HepG2 (cell line): Measurements from ENCODE around the gene SH3PXD2A. TPM values are rescaled to one million over a fixed set of nuclear protein-coding genes. Genes with fewer than 3 reads are reported as not detected.

Source experiments
- ATAC-seq: fragments of 200-7000 bp; cut with Tn5 transposase; 3 replicates; pipeline ENCODE4 v1.9.1; 2020; ENCODE audit warnings: mild to moderate bottlenecking, moderate library complexity
- BruUV-seq: library from RNA; stranded (reverse); fragments of 400-500 nt; replicated peaks from 2 replicates; lab custom pipeline; 2021; lab: Mats Ljungman, UMichigan
- CTCF ChIA-PET: fragments of 300-600 bp; formaldehyde crosslinking; extraction: SDS; loops from one replicate; lab custom pipeline; 2021; ENCODE audit warnings: low total read pairs, inconsistent platforms, low intra/inter-chr PET ratio; lab: Yijun Ruan, JAX
- POLR2A ChIA-PET: fragments of 350-600 bp; sonication (Branson Sonifier 250); formaldehyde crosslinking; loops from one replicate; lab custom pipeline; 2020; ENCODE audit warnings: antibody characterized with exemption, inconsistent platforms; lab: Yijun Ruan, JAX
- DNase-seq: peaks from one replicate; pipeline ENCODE4 v3.0.0-alpha.2; 2015; ENCODE audit warnings: low spot score
- FAIRE-seq: peaks from 3 replicates; lab custom pipeline; 2011; peaks lifted over from hg19 to GRCh38; lab: Jason Lieb, UNC
- H2AFZ ChIP-seq: one replicate; pipeline ENCODE4 v1.6.1; 2011; ENCODE audit warnings: low read length, inconsistent platforms
- H3K27ac ChIP-seq: fragments of 300-600 bp; 3 replicates; pipeline ENCODE4 v1.8.0; 2011; ENCODE audit warnings: mixed run types, mild to moderate bottlenecking, mixed read lengths, low read length, inconsistent platforms; ENCODE audit not compliant: insufficient read depth; ENCODE audit errors: extremely low read length
- H3K27me3 ChIP-seq, 2 experiments: fragments of 200-600 bp in 1 of 2; 2 replicates in 1 of 2; 3 replicates in 1 of 2; pipeline versions ENCODE4 v1.6.0 to v1.8.0; 2011; ENCODE audit warnings: low read length in 2 of 2, mild to moderate bottlenecking in 2 of 2, moderate library complexity in 2 of 2, inconsistent platforms in 1 of 2; ENCODE audit not compliant: insufficient read depth in 2 of 2, control insufficient read depth in 1 of 2
- H3K36me3 ChIP-seq, 2 experiments: fragments of 200-600 bp in 1 of 2; replicated peaks in 1 of 2; 2 replicates in 1 of 2; 3 replicates in 1 of 2; pipeline versions ENCODE4 v1.5.1 to v1.8.0; 2011; ENCODE audit warnings: low read length in 2 of 2, inconsistent platforms in 1 of 2; ENCODE audit not compliant: insufficient read depth in 2 of 2, control insufficient read depth in 1 of 2
- H3K4me1 ChIP-seq: 2 replicates; pipeline ENCODE4 v1.5.1; 2012; ENCODE audit warnings: low read length, inconsistent platforms; ENCODE audit not compliant: insufficient read depth
- H3K4me2 ChIP-seq: 2 replicates; pipeline ENCODE4 v1.6.0; 2011; ENCODE audit warnings: low read depth, low read length, inconsistent platforms
- H3K4me3 ChIP-seq, 3 experiments: fragments of 200-600 bp in 1 of 3; sonication (generic), shearing (Covaris generic) in 1 of 3; replicated peaks in 1 of 3; 2 replicates each; pipeline ENCODE4 v1.5.1; 2011 to 2016; ENCODE audit warnings: low read length in 3 of 3, inconsistent platforms in 2 of 3, low read depth in 2 of 3, mild to moderate bottlenecking in 2 of 3, control low read depth in 1 of 3, mixed read lengths in 1 of 3; ENCODE audit not compliant: insufficient read depth in 1 of 3
- H3K79me2 ChIP-seq: one replicate; pipeline ENCODE4 v1.6.1; 2011; ENCODE audit warnings: low read length, inconsistent platforms; ENCODE audit not compliant: insufficient read depth
- H3K9ac ChIP-seq: 2 replicates; pipeline ENCODE4 v1.6.0; 2011; ENCODE audit warnings: mild to moderate bottlenecking, low read depth, low read length, inconsistent platforms; ENCODE audit not compliant: insufficient read depth
- H3K9me3 ChIP-seq: 2 replicates; pipeline ENCODE4 v1.5.1; 2012; ENCODE audit warnings: mild to moderate bottlenecking, low read length
- H4K20me1 ChIP-seq: 2 replicates; pipeline ENCODE4 v1.6.0; 2011; ENCODE audit warnings: inconsistent platforms, mild to moderate bottlenecking, low read length, moderate library complexity; ENCODE audit not compliant: insufficient read depth
- PHF21A ChIP-seq: sonication (generic); formaldehyde crosslinking; IDR thresholded peaks from 2 replicates; pipeline ENCODE4 v1.5.0; 2020; ENCODE audit warnings: mild to moderate bottlenecking, missing genetic modification reagents
- POLR2AphosphoS5 ChIP-seq: IDR thresholded peaks from 2 replicates; pipeline ENCODE4 v1.6.1; 2012; ENCODE audit warnings: low read depth, low read length
- RCOR2 ChIP-seq: IDR thresholded peaks from 2 replicates; pipeline ENCODE4 v1.6.1; 2016; ENCODE audit warnings: missing biosample characterization, missing genetic modification reagents
- WIZ ChIP-seq: sonication (generic); formaldehyde crosslinking; IDR thresholded peaks from 2 replicates; pipeline ENCODE4 v1.5.1; 2020; ENCODE audit warnings: mild to moderate bottlenecking, missing genetic modification reagents
- ZBTB40 ChIP-seq, 2 experiments: fragments of 450-650 bp in 1 of 2; sonication (generic) in 1 of 2; formaldehyde crosslinking in 1 of 2; IDR thresholded peaks; 2 replicates each; pipeline versions ENCODE4 v1.6.1 to v1.8.0; 2016 to 2022; ENCODE audit warnings: antibody characterized with exemption in 1 of 2, mild to moderate bottlenecking in 1 of 2, missing genetic modification reagents in 1 of 2
- ZNF460 ChIP-seq: sonication (generic); formaldehyde crosslinking; IDR thresholded peaks from 2 replicates; pipeline ENCODE4 v1.5.1; 2020; ENCODE audit warnings: missing genetic modification reagents, mild to moderate bottlenecking, borderline replicate concordance
- ZNF552 ChIP-seq: sonication (generic); formaldehyde crosslinking; IDR thresholded peaks from 2 replicates; pipeline ENCODE4 v1.9.0; 2022; ENCODE audit warnings: missing genetic modification reagents, mild to moderate bottlenecking, borderline replicate concordance
- ZNF615 ChIP-seq: sonication (generic); formaldehyde crosslinking; IDR thresholded peaks from 2 replicates; pipeline ENCODE4 v1.5.0; 2020; ENCODE audit warnings: mild to moderate bottlenecking, missing genetic modification reagents, borderline replicate concordance
- ZSCAN20 ChIP-seq: sonication (generic); formaldehyde crosslinking; IDR thresholded peaks from 2 replicates; pipeline ENCODE4 v1.4.0; 2020; ENCODE audit warnings: missing genetic modification reagents, mild to moderate bottlenecking, borderline replicate concordance
- in situ Hi-C: cut with HindIII; loops from 2 replicates; pipeline ENCODE4 v1.10.0; 2017; ENCODE audit warnings: low pct_unique_long_range_greater_than_20kb; ENCODE audit not compliant: extremely low pct_ligation_motif_present
- intact Hi-C: fragments of 100-400 bp; cut with micrococcal nuclease; formaldehyde crosslinking; loops from one replicate; pipeline ENCODE4 v1.10.0; 2022; ENCODE audit not compliant: unreplicated experiment
- polyA plus RNA-seq, 8 experiments: library from polyadenylated mRNA; depleted of rRNA in 3 of 8; stranded (reverse) in 7 of 8; unstranded in 1 of 8; fragments of >200 nt; fragmentation: Illumina TruSeq in 4 of 8; extraction: Trizol in 4 of 8; gene quantifications; 2 replicates each; pipeline versions ENCODE4 v1.2.1 to v1.2.3, GENCODE V29; 2011 to 2016; ENCODE audit warnings: low read depth in 4 of 8, missing spikeins in 1 of 8, mixed read lengths in 1 of 8; ENCODE audit not compliant: insufficient read depth in 1 of 8
- total RNA-seq, 5 experiments: library from RNA; depleted of rRNA; stranded (reverse); fragments of >200 nt; fragmentation: Illumina TruSeq; extraction: Trizol; gene quantifications; 2 replicates each; pipeline ENCODE4 v1.2.3, GENCODE V29; 2016; ENCODE audit warnings: low read depth in 1 of 5
- TF ChIP-seq, protein P1 (sequence below): sonication (generic); formaldehyde crosslinking; IDR thresholded peaks from 2 replicates; pipeline ENCODE4 v1.8.1; 2023; ENCODE audit warnings: mild to moderate bottlenecking, missing genetic modification reagents

SH3PXD2A gene
- total and polyA plus RNA-seq, 2 of the 13 experiments (the other 11 are each of a cell fraction or from before 2014, with no cell fraction given): 11.1 to 11.3 TPM

DNA sequence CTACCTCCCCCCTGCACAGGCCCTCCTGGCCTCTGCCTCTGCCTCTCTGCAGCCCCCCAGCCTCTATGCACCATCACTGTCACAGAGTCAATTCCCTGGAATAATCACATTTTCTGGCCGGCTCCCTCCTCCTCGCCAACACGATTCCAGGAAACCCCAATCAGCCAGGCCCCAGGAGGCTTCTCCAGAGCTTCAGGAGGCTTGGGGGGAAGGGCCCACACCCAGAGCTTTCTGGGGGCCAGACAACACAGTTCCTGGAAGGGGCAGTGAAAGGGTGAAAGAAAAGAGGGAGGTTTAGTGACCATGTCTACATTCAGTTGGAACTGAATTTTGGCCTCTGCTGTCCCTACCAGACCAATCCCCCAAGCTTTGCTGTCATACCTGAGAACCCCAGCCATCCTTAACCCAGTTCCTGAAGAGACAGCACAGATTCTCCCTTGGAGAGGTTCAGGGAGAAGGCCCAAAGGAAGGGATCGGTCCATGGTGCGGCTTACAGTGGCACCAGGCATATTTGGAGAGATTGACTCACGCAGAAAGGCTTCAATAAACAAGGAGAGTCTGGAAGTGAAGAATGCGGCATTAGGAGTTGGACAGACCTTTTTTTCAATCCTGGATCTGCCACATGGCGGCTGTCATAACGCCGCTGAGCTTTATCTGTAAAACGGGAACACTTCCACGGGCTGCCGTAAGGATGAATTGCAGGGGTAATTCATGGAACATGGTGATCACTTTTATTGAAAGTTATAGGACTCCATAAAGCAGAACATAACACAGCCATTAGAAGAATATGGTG, 272.8 kb downstream of the SH3PXD2A start (continued):
- TF ChIP-seq ZNF552 (CRISPR knock-in tag): no peak

GRCh38 chr10:103581499-103581898, 273.9 kb downstream of the SH3PXD2A start:
- H3K9ac ChIP-seq: no peak overlapping the region
- ChIA-PET POLR2A (interaction anchor here (0.8 kb wide), 1 partner anchor 185 kb away, joined by 3 read pairs; the partner anchor contains the start of genes ATP5MK and PDCD11), CTCF (no interaction called here)
- no peak for DNase-seq
- FAIRE-seq: no peak
- no peaks in the 10 kb centered on the region for H3K36me3 ChIP-seq
- no peak overlapping the region for H3K4me3 ChIP-seq
- no peak overlapping the region for H3K27ac ChIP-seq
- ATAC-seq: no peak
- intact Hi-C loops (no loop called here), in situ Hi-C loops (no loop called here)
- peaks cover 2 to 28% of the 10 kb centered on the region in 2 experiments for H3K27me3 ChIP-seq
- H3K9me3 ChIP-seq: no peaks in the 10 kb centered on the region
- BruUV-seq: no TSS peak
- H2AFZ ChIP-seq: no peak overlapping the region
- no peaks in the 10 kb centered on the region for H4K20me1 ChIP-seq
- H3K4me2 ChIP-seq: no peak overlapping the region
- H3K79me2 ChIP-seq: no peaks in the 10 kb centered on the region
- peaks cover 58% of the 10 kb centered on the region for H3K4me1 ChIP-seq
- no peak for TF ChIP-seq PHF21A
- TF ChIP-seq ZNF615 (CRISPR knock-in tag): no peak
- no peak for TF ChIP-seq RCOR2 (CRISPR knock-in tag)
- TF ChIP-seq ZSCAN20 (CRISPR knock-in tag): no peak
- TF ChIP-seq, protein P1, sequence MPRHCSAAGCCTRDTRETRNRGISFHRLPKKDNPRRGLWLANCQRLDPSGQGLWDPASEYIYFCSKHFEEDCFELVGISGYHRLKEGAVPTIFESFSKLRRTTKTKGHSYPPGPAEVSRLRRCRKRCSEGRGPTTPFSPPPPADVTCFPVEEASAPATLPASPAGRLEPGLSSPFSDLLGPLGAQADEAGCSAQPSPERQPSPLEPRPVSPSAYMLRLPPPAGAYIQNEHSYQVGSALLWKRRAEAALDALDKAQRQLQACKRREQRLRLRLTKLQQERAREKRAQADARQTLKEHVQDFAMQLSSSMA (CRISPR knock-in tag): no peak
- TF ChIP-seq ZNF460 (CRISPR knock-in tag): no peak
- TF ChIP-seq WIZ (CRISPR knock-in tag): no peak
- TF ChIP-seq ZBTB40 (IDR thresholded peaks at IDR 0.05): no peak
- no peak for TF ChIP-seq ZBTB40 (CRISPR knock-in tag; IDR thresholded peaks at IDR 0.05)
- TF ChIP-seq POLR2AphosphoS5: no peak
